HG03378 (cell line): ENCODE results near the gene SLC25A22.

Experiments used
- ATAC-seq: cut with Tn5 transposase; IDR thresholded peaks from one replicate; pipeline ENCODE4 v1.9.1; 2021; ENCODE audit warnings: mild to moderate bottlenecking, moderate library complexity; ENCODE audit not compliant: unreplicated experiment

SLC25A22 gene

DNA sequence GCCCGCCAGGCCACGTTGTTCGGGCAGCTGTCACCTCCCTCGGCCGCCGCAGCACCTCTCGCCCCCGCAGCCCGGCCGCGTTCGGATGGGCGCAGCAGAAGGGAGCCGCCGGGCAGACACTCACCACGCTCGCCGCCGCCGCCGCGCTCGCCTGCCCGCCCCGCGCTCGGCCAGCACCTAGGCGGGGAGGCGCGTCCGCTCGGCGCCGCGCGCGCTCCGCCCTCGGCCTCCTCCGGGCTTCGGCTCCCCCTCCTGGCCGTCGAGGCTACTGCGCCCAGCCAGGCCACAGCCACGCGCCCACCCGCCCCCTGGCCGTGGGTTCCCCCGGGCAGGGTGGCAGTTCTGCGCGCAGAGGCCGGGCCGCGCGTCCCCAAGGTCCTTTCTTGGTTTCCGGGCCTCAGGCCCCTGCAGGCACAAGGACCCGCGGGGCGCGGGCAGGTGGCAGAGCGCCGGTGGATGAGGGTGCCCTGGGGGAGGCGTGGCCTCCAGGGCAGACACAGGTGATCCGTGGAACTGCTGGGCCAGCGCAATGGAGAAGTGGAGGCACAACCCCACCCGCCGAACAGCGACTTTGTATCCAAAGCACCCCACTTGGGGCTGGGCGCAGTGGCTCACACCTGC, at the start of gene SLC25A22:
TSS of gene SLC25A22 (minus strand) at position 189 of the 621 bp plus-strand sequence. CDS start 3,275 bp downstream, outside the sequence.
- ATAC-seq, result peak; percentile 29

DNA sequence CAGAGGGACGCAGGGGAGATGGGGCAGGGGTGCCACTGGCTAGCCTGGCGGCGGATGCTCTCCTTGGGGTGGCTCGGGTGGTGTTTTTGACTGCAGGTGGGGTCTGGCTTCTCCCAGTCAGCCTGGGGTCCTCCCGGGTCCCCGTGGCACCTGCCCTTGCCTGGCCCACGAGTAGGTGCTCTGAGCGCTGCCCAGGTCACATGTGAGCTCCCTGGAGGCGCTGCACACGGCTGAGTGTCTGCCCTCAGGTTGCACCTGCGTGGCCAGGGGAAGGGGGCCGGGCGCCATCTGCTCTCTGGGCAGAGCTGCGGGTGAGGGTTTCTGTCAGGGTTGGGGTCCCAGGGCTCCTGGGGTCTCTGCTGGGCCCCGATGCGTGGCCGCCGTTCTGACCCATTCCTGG, 49.8 kb upstream of the SLC25A22 start:
- ATAC-seq, result no peak

GRCh38 chr11:846496-847098, 48.5 kb upstream of the SLC25A22 start:
- no peak for ATAC-seq

GRCh38 chr11:845872-846495, 47.9 kb upstream of the SLC25A22 start:
- no peak for ATAC-seq

DNA sequence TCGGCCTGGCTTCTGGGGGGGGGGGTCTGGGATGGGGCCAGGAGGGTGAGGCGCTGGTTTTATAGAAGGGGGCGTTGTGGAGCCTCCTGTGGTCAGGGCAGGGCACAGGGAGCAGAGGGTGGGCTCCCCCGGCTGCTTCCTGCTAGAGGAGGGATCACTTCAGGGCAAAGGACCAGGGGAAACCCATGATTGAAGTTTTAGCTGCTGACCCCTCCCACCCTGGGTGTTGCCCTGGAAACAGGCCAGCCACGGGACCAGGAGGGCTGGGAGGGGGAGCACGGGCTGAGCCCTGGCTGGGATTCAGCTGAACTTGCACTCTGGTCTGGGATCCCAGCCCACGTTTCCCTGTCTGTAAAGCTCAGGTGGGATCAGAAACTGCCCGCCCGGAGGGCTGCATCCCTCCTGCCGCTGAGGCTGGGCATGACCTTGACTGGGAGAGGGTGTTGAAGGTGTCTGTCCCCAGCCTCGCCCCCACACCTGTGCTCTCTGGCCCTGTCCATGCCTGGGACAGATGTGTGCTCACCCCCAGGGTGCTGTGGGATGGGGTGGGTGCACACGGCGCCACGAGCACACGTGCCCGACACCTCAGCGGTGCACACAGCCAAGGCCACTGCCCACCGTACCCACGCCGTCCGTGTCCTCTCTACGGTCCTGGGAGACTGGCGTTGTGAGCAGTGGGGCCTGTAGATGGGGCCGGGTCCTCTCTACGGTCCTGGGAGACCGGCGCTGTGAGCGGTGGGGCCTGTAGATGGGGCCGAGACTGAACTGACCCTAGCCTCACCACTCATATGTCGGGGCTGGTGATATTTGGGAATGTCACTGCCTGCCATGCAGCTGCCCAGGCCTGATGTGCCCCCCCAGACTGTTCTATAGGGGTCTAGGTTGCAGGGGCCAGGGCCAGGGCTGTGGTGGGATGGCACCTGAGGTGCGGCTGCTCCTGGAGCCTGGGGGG, 46.9 kb upstream of the SLC25A22 start:
- no peak for ATAC-seq

DNA sequence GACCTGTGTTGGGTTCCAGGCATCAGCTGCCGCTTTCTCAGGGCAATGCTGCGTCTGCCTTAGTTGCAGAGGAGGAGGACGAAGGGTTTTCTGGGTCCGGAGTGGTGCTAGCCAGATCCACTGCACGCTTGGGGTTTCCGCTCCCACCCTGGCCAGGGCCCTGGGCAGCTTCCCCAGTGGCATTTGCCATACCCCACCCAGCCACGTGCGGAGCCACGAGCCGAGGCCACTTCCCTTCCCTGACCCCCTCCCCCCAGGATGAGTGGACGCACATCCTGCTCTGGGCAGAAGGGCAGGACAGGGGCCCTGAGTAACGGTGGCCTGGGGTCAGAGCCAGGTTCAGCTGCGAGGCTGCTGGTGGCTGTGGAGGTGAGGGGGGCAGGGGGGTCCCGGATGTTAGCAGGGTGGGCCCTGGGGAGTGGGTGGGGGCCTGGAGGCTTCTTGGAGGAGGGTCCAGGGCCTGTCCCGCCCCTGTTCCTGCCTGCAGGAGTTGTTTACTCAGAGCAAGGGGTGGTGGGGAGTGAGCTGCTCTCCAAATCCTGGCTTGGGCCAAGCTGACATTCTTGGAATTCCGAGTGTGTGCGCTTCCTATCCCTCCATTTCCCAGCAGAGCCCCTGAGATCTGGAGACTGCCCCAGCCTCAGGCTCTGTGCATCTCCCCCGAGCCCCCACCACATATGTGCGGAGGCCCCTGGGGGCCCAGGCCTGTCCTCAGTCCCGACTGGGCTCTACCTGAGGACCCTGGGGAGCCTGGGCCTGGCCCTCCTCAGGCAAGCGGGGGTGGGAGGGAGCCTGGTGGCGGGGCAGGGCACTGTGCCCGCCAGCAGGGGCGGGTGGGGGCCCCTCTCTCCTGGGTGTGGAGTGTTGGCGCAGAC, 46.0 kb upstream of the SLC25A22 start:
- no peak for ATAC-seq

DNA sequence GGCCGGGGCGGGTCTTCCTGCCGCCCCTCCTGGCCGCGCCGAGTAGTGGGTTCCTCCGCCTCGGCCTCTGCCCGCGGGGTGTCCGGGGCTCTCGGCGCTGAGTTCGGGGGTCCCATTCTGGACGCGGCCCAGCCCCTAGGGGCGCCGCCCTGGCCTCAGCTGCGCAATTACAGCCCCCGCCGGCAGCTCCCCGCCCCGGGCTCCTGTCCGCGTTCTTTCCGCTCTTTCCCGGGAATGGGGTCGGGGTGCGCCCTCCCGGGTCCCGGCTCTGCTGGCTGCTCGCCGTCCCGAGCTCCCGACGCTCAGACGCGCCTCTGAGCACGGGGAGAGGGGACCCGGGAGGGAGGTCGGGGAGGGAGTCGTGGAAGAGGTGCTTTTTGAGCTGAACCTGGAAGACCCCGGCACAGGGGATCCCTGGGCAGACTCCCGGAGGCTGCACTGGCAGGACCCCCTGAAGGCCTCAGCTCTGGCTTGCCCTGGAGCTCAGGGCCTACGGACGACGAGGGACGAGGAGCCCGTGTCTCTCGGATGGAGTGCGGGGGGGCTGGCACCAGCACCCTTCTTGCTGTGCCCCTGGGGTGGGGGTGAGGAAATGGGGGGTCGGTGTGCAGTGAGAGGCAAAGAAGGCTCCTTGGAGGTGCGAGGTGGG, 45.1 kb upstream of the SLC25A22 start:
- ATAC-seq, result no peak

DNA sequence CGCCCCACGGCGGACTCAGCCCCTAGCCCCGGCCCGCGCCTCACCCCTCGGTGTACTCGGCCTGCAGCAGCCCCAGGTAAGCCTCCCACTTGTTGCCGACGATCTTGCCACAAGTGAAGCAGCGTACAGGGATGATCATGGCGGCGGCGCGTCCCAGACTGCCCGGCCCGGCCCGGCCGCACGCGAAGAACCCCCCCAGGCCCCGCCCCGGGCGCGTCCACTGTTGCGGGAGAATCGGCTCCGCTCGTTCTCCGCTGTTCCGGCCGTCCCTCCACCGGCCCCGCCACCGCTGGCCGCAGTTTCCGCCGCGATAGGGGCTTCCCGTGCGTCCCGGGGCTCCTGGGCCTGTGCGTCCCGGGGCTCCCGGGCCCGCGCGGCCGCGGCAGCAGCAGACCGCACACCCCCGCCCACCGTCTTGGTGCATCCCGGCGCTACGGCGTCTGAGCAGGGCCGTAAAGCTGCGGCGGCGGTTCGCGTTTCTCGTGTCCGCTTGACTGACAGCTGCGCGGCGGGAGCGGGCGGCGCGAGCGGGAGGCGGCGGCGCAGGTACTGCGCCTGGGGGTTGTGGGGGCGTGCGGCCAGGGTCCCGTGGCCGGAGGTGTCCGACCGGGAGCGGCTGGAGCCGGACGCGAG, 44.4 kb upstream of the SLC25A22 start, which contains the start of the genes POLR2L and TSPAN4:
TSS of gene POLR2L (minus strand) at position 160 of the 633 bp plus-strand sequence. CDS start at position 139, 21 bp downstream.
TSS of gene TSPAN4 (plus strand) at position 483 of the 633 bp plus-strand sequence. CDS start 7,453 bp downstream, outside the sequence.
- peak; percentile 42 for ATAC-seq

- ATAC-seq, result no peak
Observed at GRCh38 chr11:841981-842369, 43.9 kb upstream of the SLC25A22 start.

DNA sequence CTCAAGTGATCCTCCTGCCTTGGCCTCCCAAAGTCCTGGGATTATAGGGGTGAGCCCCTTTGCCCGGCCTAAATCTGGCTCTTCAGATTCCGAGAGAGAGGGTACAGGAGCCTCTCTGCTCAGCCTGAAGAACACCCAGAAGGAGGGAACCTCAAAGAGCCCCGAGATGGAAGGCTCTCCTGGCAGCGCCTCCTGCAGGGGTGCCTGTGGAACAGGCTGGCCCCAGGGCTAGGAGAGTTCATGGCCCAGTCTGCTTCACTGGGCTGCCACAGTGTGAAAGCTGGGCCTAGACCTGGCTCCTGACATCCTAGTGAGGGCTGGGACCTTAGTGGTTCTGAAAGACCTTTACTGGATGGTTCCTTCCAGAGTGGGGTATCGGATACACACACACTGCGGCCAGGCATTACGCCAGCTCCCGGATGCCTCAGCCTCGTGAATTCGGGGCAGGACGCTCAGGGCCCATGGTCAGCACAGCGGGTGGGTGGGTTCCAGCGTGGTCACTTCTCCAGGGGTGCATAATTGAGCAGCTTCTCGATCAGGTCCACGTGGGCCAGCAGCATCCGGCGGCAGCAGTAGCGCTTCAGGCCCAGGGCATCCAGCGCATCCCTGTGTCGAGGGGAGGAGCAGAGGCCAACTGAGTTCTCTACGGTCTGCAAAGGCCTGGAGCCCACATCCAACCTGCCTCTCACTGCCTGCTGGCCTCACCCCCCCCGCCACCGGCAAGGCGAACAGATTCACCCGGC, 42.0 kb upstream of the SLC25A22 start:
- ATAC-seq, result no peak

GRCh38 chr11:839280-839623, 41.2 kb upstream of the SLC25A22 start:
- no peak for ATAC-seq

DNA sequence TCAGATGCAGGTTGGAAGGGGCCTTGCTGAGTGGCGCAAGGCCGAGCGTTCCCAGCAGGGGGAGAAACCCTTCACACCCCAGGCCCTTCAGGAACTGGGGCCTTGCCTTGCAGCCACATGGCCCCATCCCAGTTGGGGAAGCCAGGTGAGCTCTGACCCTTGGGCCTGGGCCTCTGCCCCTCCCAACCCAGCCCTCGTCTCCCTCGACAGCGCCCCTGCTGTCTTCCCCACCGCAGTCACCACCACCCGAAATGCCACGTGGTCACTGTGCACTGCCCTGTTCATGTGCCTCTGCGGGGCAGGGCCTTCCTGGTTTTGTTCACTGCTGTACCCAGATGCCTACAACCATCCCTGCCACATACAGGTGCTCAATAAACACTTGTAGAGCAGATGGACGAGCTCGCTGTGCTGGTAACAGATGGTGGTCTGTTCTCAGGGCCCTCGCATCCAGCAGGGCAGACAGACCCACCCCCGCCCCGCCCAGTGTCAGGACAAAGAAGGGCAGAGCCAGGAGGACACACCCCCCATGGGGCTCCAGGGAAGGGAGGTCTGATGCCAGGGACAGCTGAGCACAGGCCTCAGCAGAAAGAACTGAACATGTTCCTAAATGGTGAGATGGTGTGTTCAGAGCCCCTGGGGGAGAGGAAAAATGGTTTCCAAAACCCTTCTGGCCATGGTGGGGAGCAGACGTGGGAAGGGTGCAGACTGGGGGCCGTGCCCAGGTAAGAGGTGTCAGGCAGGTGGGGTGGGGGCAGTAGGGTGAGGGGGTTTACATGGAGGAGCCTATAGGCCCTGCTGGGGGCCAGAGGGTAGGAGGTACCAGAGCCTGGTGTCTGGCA, 40.6 kb upstream of the SLC25A22 start:
- ATAC-seq, result no peak

DNA sequence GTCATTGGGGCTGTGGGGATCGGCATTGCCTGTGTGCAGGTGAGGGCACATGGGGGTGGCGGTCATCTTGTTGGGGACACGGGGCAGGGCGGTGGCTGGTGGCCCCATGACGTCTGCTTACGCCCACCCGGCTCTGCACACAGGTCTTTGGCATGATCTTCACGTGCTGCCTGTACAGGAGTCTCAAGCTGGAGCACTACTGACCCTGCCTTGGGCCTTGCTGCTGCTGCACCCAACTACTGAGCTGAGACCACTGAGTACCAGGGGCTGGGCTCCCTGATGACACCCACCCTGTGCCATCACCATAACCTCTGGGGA, 39.9 kb upstream of the SLC25A22 start:
- no peak for ATAC-seq

GRCh38 chr11:837189-837989, 39.3 kb upstream of the SLC25A22 start:
- ATAC-seq, result no peak

DNA sequence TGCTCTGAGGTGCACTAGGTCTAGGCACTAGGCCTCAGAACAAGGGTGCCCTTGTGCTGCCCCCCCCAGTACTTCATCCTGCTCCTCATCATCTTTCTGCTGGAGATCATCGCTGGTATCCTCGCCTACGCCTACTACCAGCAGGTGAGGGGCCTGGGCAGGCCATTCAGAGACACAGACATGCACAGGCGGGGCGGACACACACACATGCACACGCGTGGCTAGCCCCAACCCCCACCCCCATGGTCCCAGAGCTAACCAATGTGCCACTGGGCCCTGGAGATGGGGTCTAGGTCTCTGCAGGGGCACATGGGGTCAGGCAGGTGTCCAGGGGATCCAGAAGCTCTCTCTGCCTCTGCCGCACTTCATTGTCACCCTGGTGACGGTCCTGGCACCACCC, 38.6 kb upstream of the SLC25A22 start:
- no peak for ATAC-seq

DNA sequence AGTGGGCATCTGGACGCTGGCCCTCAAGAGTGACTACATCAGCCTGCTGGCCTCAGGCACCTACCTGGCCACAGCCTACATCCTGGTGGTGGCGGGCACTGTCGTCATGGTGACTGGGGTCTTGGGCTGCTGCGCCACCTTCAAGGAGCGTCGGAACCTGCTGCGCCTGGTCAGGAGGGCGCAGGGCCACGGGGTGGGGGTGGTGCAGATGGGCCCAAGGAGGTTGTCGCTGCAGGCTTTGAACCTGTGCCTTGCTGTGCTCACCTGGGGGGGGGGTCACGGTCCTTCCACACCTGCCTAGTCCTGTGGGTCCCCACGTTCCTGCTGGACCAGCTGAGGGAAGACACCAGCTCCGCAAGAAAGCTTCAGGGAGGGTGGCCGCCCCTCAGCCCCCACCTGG, 38.2 kb upstream of the SLC25A22 start:
- no peak for ATAC-seq
